Measurements from ENCODE around the gene CNPY1.
"Not testable (repeated sequence)": the region's sequence is repeated elsewhere in the genome, so short reads cannot be mapped to it uniquely, and the experiment has no call there.

CNPY1 gene

GRCh38 chr7:155523168-155523675 lies 23.1 kb downstream of the CNPY1 start:
- Histone ChIP-seq H3K36me3 (ENCODE audit: control insufficient read depth in 1 of 2, insufficient read depth in 2 of 2, low read length in 2 of 2) (no peaks in the 10 kb centered on the region), H3K9ac (ENCODE audit: low read depth in 1 of 2, low read length in 2 of 2) (no peak overlapping the region), H3K9me3 (ENCODE audit: control insufficient read depth in 1 of 2, low read length in 2 of 2) (no peaks in the 10 kb centered on the region), H3K4me1 (ENCODE audit: control insufficient read depth in 1 of 2, insufficient read depth in 2 of 2, low read length in 2 of 2) (no peaks in the 10 kb centered on the region), H3K27ac (ENCODE audit: low read depth, low read length) (no peak overlapping the region), H3K27me3 (ENCODE audit: control insufficient read depth in 1 of 2, insufficient read depth in 2 of 2, low read length in 2 of 2) (peaks cover 21 to 26% of the 10 kb centered on the region in 2 donors), H3K4me3 (ENCODE audit: low read depth in 1 of 2, low read length in 2 of 2) (no peak overlapping the region)

GRCh38 chr7:155521743-155522398 lies 24.5 kb downstream of the CNPY1 start:
- no peak overlapping the region for H3K9ac ChIP-seq (ENCODE audit: low read depth in 1 of 2, low read length in 2 of 2)

GRCh38 chr7:155521007-155521742 lies 25.2 kb downstream of the CNPY1 start:
- Histone ChIP-seq H3K36me3 (ENCODE audit: control insufficient read depth in 1 of 2, insufficient read depth in 2 of 2, low read length in 2 of 2) (no peaks in the 10 kb centered on the region), H3K27me3 (ENCODE audit: control insufficient read depth in 1 of 2, insufficient read depth in 2 of 2, low read length in 2 of 2) (peaks cover 23 to 30% of the 10 kb centered on the region in 2 donors), H3K4me1 (ENCODE audit: control insufficient read depth in 1 of 2, insufficient read depth in 2 of 2, low read length in 2 of 2) (no peaks in the 10 kb centered on the region), H3K4me3 (ENCODE audit: low read depth in 1 of 2, low read length in 2 of 2) (no peak overlapping the region), H3K9ac (ENCODE audit: low read depth in 1 of 2, low read length in 2 of 2) (no peak overlapping the region), H3K27ac (ENCODE audit: low read depth, low read length) (no peak overlapping the region), H3K9me3 (ENCODE audit: control insufficient read depth in 1 of 2, low read length in 2 of 2) (no peaks in the 10 kb centered on the region)

More at GRCh38 chr7:155521743-155522398, 24.5 kb downstream of the CNPY1 start:
- H3K9me3 ChIP-seq (ENCODE audit: control insufficient read depth in 1 of 2, low read length in 2 of 2) = no peaks in the 10 kb centered on the region
- H3K36me3 ChIP-seq (ENCODE audit: control insufficient read depth in 1 of 2, insufficient read depth in 2 of 2, low read length in 2 of 2) = no peaks in the 10 kb centered on the region
- H3K27ac ChIP-seq (ENCODE audit: low read depth, low read length) = no peak overlapping the region
- no peak overlapping the region for H3K4me3 ChIP-seq (ENCODE audit: low read depth in 1 of 2, low read length in 2 of 2)
- H3K27me3 ChIP-seq (ENCODE audit: control insufficient read depth in 1 of 2, insufficient read depth in 2 of 2, low read length in 2 of 2) = peaks cover 23 to 31% of the 10 kb centered on the region in 2 donors
- H3K4me1 ChIP-seq (ENCODE audit: control insufficient read depth in 1 of 2, insufficient read depth in 2 of 2, low read length in 2 of 2) = no peaks in the 10 kb centered on the region

GRCh38 chr7:155520114-155520513 lies 26.2 kb downstream of the CNPY1 start:
- H3K9ac ChIP-seq (ENCODE audit: low read depth in 1 of 2, low read length in 2 of 2) = no peak overlapping the region
- H3K36me3 ChIP-seq (ENCODE audit: control insufficient read depth in 1 of 2, insufficient read depth in 2 of 2, low read length in 2 of 2) = no peaks in the 10 kb centered on the region
- no peak overlapping the region for H3K27ac ChIP-seq (ENCODE audit: low read depth, low read length)
- no peaks in the 10 kb centered on the region for H3K4me1 ChIP-seq (ENCODE audit: control insufficient read depth in 1 of 2, insufficient read depth in 2 of 2, low read length in 2 of 2)
- no peaks in the 10 kb centered on the region for H3K9me3 ChIP-seq (ENCODE audit: control insufficient read depth in 1 of 2, low read length in 2 of 2)
- H3K4me3 ChIP-seq (ENCODE audit: low read depth in 1 of 2, low read length in 2 of 2) = no peak overlapping the region
- peaks cover 27 to 32% of the 10 kb centered on the region in 2 donors for H3K27me3 ChIP-seq (ENCODE audit: control insufficient read depth in 1 of 2, insufficient read depth in 2 of 2, low read length in 2 of 2)

GRCh38 chr7:155519358-155519757 lies 27.0 kb downstream of the CNPY1 start:
- peaks cover 27 to 35% of the 10 kb centered on the region in 2 donors for H3K27me3 ChIP-seq (ENCODE audit: control insufficient read depth in 1 of 2, insufficient read depth in 2 of 2, low read length in 2 of 2)
- not testable (repeated sequence) for H3K4me1 ChIP-seq (ENCODE audit: control insufficient read depth in 1 of 2, insufficient read depth in 2 of 2, low read length in 2 of 2); H3K27ac ChIP-seq (ENCODE audit: low read depth, low read length); H3K9ac ChIP-seq (ENCODE audit: low read depth in 1 of 2, low read length in 2 of 2); H3K9me3 ChIP-seq (ENCODE audit: control insufficient read depth in 1 of 2, low read length in 2 of 2); H3K36me3 ChIP-seq (ENCODE audit: control insufficient read depth in 1 of 2, insufficient read depth in 2 of 2, low read length in 2 of 2); H3K4me3 ChIP-seq (ENCODE audit: low read depth in 1 of 2, low read length in 2 of 2)

- H3K9me3 ChIP-seq (ENCODE audit: control insufficient read depth in 1 of 2, low read length in 2 of 2) = no peaks in the 10 kb centered on the region
- no peak overlapping the region for H3K27ac ChIP-seq (ENCODE audit: low read depth, low read length)
- H3K4me3 ChIP-seq (ENCODE audit: low read depth in 1 of 2, low read length in 2 of 2) = no peak overlapping the region
- H3K4me1 ChIP-seq (ENCODE audit: control insufficient read depth in 1 of 2, insufficient read depth in 2 of 2, low read length in 2 of 2) = no peaks in the 10 kb centered on the region
- no peaks in the 10 kb centered on the region for H3K36me3 ChIP-seq (ENCODE audit: control insufficient read depth in 1 of 2, insufficient read depth in 2 of 2, low read length in 2 of 2)
- H3K27me3 ChIP-seq (ENCODE audit: control insufficient read depth in 1 of 2, insufficient read depth in 2 of 2, low read length in 2 of 2) = peaks cover 31% of the 10 kb centered on the region in 2 donors
- H3K9ac ChIP-seq (ENCODE audit: low read depth in 1 of 2, low read length in 2 of 2) = no peak overlapping the region
Measured at GRCh38 chr7:155518633-155519032, 27.7 kb downstream of the CNPY1 start.

GRCh38 chr7:155517969-155518368 lies 28.4 kb downstream of the CNPY1 start:
- Histone ChIP-seq H3K4me3 (ENCODE audit: low read depth in 1 of 2, low read length in 2 of 2) (no peak overlapping the region), H3K9ac (ENCODE audit: low read depth in 1 of 2, low read length in 2 of 2) (no peak overlapping the region), H3K27me3 (ENCODE audit: control insufficient read depth in 1 of 2, insufficient read depth in 2 of 2, low read length in 2 of 2) (peaks cover 27 to 33% of the 10 kb centered on the region in 2 donors), H3K9me3 (ENCODE audit: control insufficient read depth in 1 of 2, low read length in 2 of 2) (no peaks in the 10 kb centered on the region), H3K27ac (ENCODE audit: low read depth, low read length) (no peak overlapping the region), H3K4me1 (ENCODE audit: control insufficient read depth in 1 of 2, insufficient read depth in 2 of 2, low read length in 2 of 2) (no peaks in the 10 kb centered on the region), H3K36me3 (ENCODE audit: control insufficient read depth in 1 of 2, insufficient read depth in 2 of 2, low read length in 2 of 2) (no peaks in the 10 kb centered on the region)

- Histone ChIP-seq H3K9ac (ENCODE audit: low read depth in 1 of 2, low read length in 2 of 2) (no peak overlapping the region), H3K4me1 (ENCODE audit: control insufficient read depth in 1 of 2, insufficient read depth in 2 of 2, low read length in 2 of 2) (no peaks in the 10 kb centered on the region), H3K4me3 (ENCODE audit: low read depth in 1 of 2, low read length in 2 of 2) (no peak overlapping the region), H3K27me3 (ENCODE audit: control insufficient read depth in 1 of 2, insufficient read depth in 2 of 2, low read length in 2 of 2) (peaks cover 27 to 33% of the 10 kb centered on the region in 2 donors), H3K36me3 (ENCODE audit: control insufficient read depth in 1 of 2, insufficient read depth in 2 of 2, low read length in 2 of 2) (no peaks in the 10 kb centered on the region), H3K9me3 (ENCODE audit: control insufficient read depth in 1 of 2, low read length in 2 of 2) (no peaks in the 10 kb centered on the region), H3K27ac (ENCODE audit: low read depth, low read length) (no peak overlapping the region)
Measured at GRCh38 chr7:155517452-155517851, 28.9 kb downstream of the CNPY1 start.

- H3K36me3 ChIP-seq (ENCODE audit: control insufficient read depth in 1 of 2, insufficient read depth in 2 of 2, low read length in 2 of 2) = no peaks in the 10 kb centered on the region
- H3K4me3 ChIP-seq (ENCODE audit: low read depth in 1 of 2, low read length in 2 of 2) = no peak overlapping the region
- H3K9me3 ChIP-seq (ENCODE audit: control insufficient read depth in 1 of 2, low read length in 2 of 2) = no peaks in the 10 kb centered on the region
- H3K27me3 ChIP-seq (ENCODE audit: control insufficient read depth in 1 of 2, insufficient read depth in 2 of 2, low read length in 2 of 2) = peaks cover 36 to 41% of the 10 kb centered on the region in 2 donors
- no peaks in the 10 kb centered on the region for H3K4me1 ChIP-seq (ENCODE audit: control insufficient read depth in 1 of 2, insufficient read depth in 2 of 2, low read length in 2 of 2)
- H3K27ac ChIP-seq (ENCODE audit: low read depth, low read length) = no peak overlapping the region
- no peak overlapping the region for H3K9ac ChIP-seq (ENCODE audit: low read depth in 1 of 2, low read length in 2 of 2)
Measured at GRCh38 chr7:155516466-155516865, 29.9 kb downstream of the CNPY1 start.

GRCh38 chr7:155515318-155515717 lies 31.0 kb downstream of the CNPY1 start:
- Histone ChIP-seq H3K9ac (ENCODE audit: low read depth in 1 of 2, low read length in 2 of 2) (no peak overlapping the region), H3K4me1 (ENCODE audit: control insufficient read depth in 1 of 2, insufficient read depth in 2 of 2, low read length in 2 of 2) (no peaks in the 10 kb centered on the region), H3K27me3 (ENCODE audit: control insufficient read depth in 1 of 2, insufficient read depth in 2 of 2, low read length in 2 of 2) (peaks cover 48 to 52% of the 10 kb centered on the region in 2 donors)

More at GRCh38 chr7:155515318-155515717, 31.0 kb downstream of the CNPY1 start:
- Histone ChIP-seq H3K4me3 (ENCODE audit: low read depth in 1 of 2, low read length in 2 of 2) (no peak overlapping the region), H3K27ac (ENCODE audit: low read depth, low read length) (no peak overlapping the region), H3K9me3 (ENCODE audit: control insufficient read depth in 1 of 2, low read length in 2 of 2) (no peaks in the 10 kb centered on the region), H3K36me3 (ENCODE audit: control insufficient read depth in 1 of 2, insufficient read depth in 2 of 2, low read length in 2 of 2) (no peaks in the 10 kb centered on the region)

Measured in duodenal mucosa (tissue), 2 donors.